ENCODE data around the gene PPP1R3F.

PPP1R3F gene, protein sequence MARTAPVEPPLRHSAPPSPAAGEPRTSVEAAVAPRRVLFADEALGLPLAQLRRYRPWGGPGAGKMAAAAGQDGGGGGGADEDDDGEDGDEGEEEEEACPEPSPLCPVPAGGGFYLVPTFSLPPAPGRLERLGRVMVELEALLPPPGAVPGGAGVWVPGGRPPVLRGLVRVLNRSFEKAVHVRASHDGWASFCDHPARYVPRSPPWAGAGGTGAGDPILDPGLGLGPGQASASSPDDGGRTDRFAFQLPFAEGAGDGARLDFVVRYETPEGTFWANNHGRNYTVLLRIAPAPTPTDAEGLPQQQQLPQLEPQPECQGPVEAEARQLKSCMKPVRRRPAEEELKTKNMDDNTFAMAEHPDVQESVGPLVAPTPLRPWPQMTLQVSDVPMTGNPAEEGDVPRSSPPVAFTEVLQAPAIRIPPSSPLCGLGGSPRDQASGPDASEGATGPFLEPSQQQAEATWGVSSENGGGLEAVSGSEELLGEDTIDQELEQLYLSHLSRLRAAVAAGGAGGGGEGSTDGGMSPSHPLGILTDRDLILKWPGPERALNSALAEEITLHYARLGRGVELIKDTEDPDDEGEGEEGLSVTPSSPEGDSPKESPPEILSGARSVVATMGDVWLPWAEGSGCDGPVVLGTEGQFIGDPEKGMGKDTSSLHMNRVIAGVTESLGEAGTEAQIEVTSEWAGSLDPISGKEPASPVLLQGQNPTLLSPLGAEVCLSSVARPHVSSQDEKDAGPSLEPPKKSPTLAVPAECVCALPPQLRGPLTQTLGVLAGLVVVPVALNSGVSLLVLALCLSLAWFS

GRCh38 chrX:49269767-49270248 is at the start of gene PPP1R3F:
PPP1R3F (plus strand) TSS chrX:49269793; CDS start chrX:49269870, 77 bp downstream.
- DNase-seq (ENCODE audit: low read depth in 3 of 3): no peak

- no peak for DNase-seq (ENCODE audit: low read depth in 3 of 3)
Measured at GRCh38 chrX:49220100-49220499, 49.5 kb upstream of the PPP1R3F start.

DNA sequence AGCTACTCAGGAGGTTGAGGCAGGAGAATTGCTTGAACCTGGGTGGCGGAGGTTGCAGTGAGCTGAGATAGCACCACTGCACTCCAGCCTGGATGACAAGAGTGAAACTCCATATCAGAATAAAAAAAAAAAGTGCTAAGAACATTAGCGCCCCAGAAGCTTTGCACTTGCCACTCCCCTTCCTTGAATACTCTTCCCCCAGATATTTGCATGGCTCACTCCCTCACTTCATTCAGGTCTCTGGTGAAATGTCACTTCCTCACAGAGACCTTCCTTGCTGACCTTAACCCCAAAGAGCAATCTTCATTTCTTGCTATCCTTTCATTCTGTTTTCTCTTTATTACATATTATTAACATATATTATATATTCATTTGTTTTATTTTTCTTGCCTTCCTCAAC is 47.7 kb upstream of the PPP1R3F start:
- DNase-seq (ENCODE audit: low read depth in 3 of 3): no peak

- DNase-seq (ENCODE audit: low read depth in 3 of 3): no peak
Measured at GRCh38 chrX:49225858-49226257, 43.7 kb upstream of the PPP1R3F start.

- no peak for DNase-seq (ENCODE audit: low read depth in 3 of 3)
Measured at GRCh38 chrX:49226946-49227345, 42.6 kb upstream of the PPP1R3F start.

DNA sequence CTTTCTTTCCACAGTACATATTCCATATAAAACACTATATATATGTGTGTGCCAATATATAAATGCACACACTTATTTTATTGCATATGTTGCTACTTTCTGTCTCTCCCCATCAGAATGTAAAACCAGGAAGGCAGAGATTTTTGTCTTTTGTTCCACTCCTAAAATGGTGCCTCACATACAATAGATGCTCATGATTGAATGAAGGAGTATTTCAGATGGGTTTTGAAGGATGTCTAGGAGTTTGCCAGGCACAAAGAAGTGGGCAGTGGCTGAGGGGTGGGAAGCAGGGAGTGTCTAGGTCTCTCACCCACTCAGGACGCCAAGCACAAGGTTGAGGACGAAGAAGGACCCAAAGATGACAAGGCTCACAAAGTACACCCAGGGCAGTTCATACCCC is 41.9 kb upstream of the PPP1R3F start:
- DNase-seq (ENCODE audit: low read depth in 3 of 3): no peak

- DNase-seq (ENCODE audit: low read depth in 3 of 3): no peak
Measured at GRCh38 chrX:49228185-49228584, 41.4 kb upstream of the PPP1R3F start.

GRCh38 chrX:49230500-49231232 is 38.9 kb upstream of the PPP1R3F start:
- peak; percentile 26 to 68 (median 44) for DNase-seq (ENCODE audit: low read depth in 3 of 3)

DNA sequence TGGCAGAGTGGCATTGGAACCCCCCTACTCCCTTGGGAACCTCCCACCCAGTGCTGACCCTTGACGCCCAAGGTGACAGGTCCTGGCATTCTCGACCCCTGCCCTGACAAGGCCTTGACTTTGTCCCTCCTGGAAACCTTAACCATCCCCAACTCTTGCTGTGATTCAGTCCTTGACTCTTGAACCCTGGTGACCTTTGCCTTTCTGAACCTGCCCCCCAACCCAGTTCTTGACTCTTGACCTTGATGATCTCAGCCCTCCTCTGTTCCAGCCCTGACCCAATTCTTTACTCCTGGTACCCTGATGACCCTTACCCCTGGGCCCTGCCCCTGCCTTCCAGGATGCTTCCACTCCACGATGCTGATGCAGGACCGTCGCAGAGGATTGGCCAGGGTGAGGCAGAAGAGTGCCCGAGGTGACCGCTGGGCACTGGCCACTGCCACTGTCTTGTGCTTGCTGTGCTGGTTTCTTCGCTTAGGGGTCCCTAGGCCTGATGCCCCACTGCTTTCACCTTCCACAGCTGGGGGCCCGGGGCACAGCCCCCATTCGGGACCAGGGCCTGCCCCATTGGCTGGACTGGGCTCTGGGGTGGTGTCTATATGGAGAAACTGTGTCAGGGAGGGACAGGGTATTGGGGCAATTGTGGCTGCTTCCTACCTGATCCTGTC is 38.1 kb upstream of the PPP1R3F start:
- DNase-seq (ENCODE audit: low read depth in 3 of 3): no peak

DNA sequence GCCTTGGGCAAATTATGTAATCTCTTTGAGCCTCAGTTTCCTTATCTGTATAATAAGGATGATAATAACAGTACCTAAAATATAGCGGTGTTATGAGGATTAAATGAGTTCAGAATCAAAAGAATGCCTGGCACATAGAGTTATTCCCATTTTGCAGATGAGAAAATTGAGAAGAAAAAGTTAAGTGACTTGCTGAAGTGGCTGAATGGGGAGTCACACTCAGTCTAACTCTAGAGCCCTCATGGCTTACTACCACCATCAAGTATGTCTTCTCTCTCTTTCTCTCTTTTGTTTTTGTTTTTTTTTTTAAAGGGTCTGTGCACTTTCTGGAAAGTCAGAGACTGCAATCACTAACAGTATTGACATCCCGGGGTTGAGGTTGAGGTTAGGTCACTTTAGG is 37.1 kb upstream of the PPP1R3F start:
- no peak for DNase-seq (ENCODE audit: low read depth in 3 of 3)

GRCh38 chrX:49233176-49233575 is 36.4 kb upstream of the PPP1R3F start, which contains the start of gene CACNA1F:
CACNA1F (minus strand) TSS chrX:49233340; CDS start chrX:49233309, 31 bp downstream.
- no peak for DNase-seq (ENCODE audit: low read depth in 3 of 3)

- DNase-seq (ENCODE audit: low read depth in 3 of 3): no peak
Measured at GRCh38 chrX:49233887-49234555, 35.6 kb upstream of the PPP1R3F start.

GRCh38 chrX:49237060-49237459 is 32.5 kb upstream of the PPP1R3F start:
- no peak for DNase-seq (ENCODE audit: low read depth in 3 of 3)

DNA sequence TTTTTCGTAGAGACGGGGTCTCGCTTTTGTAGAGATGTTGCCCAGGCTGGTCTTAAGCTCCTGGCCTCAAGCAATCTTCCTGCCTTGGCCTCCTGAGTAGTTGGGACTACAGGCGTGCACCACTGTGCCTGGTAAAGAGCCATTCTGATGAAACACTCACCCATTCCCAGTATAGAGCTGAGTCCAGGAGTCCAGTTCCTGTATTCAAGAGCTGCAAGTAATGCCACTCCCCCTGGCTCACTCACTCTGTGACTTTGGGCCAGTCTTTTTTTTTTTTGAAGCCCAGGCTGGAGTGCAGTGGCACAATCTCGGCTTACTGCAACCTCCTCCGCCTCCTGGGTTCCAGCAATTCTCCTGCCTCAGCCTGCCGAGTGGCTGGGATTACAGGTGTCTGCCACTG is 30.9 kb upstream of the PPP1R3F start:
- DNase-seq (ENCODE audit: low read depth in 3 of 3): no peak

DNA sequence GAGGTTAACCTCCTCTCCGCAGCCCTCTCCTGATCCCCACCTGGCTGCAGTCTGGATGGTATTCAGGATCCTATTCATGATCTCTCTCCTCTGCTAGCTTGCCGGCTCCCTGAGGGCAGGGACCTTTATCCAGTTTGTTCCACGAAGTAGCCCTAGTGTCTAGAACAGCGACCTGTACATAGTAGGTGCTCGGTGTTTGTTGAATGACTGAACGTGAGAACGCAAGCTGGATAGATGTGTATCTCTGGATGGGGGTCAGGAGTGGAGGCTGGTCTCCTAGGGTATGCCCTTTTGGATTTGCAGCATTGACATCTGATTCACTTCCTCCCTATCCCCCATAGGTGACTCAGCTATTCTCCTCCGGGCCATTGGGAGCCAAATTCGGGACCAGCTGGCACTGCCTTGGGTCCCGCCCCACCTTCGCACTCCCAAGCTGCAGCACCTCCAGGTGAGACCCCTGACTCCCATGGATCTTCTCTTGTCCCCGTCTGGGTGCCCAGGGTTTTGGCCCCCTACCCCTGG is 27.0 kb upstream of the PPP1R3F start:
- no peak for DNase-seq (ENCODE audit: low read depth in 3 of 3)

GRCh38 chrX:49243166-49243565 is 26.4 kb upstream of the PPP1R3F start:
- DNase-seq (ENCODE audit: low read depth in 3 of 3): no peak

GRCh38 chrX:49244207-49244606 is 25.4 kb upstream of the PPP1R3F start:
- no peak for DNase-seq (ENCODE audit: low read depth in 3 of 3)

GRCh38 chrX:49246541-49246940 is 23.1 kb upstream of the PPP1R3F start:
- DNase-seq (ENCODE audit: low read depth in 3 of 3): no peak

GRCh38 chrX:49247346-49247745 is 22.2 kb upstream of the PPP1R3F start:
- DNase-seq (ENCODE audit: low read depth in 3 of 3): no peak

DNA sequence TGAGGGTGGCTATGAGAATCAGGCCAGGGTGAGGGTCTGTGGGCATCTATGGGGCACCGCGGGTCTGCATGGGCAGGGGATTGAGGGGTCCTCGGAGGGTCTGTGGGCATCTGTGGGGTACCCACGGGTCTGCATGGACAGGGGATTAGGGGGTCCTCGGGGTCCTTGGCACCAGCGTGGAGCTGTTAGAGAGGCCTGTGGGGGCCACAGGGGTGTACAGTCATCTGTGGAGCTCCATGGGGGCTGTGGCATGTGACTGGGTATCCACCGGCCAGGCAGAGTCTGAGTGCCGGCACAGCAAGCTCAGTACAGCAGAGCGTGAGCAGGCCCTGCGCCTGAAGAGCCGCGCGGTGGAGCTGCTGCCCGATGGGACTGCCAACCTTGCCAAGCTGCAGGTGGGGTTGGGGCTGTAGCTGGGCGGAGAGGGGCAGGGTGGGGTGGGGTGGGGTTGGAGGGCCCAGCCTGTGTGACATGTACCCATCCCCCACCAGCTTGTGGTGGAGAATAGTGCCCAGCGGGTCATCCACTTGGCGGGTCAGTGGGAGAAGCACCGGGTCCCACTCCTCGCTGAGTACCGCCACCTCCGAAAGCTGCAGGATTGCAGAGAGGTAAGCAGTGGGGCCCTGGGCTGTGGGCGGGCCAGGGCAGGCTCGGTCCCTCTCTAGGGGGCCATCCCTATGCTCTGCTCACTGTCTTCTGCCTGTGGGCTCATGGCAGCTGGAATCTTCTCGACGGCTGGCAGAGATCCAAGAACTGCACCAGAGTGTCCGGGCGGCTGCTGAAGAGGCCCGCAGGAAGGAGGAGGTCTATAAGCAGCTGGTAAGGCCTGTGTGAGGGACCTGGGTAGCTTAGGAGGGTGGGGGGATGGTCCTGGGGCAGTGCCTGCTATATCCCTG is 21.4 kb upstream of the PPP1R3F start:
- DNase-seq (ENCODE audit: low read depth in 3 of 3): no peak

All from stimulated activated CD4-positive, alpha-beta T cell treated with anti-CD3 and anti-CD28 coated beads, TNF-alpha, amount 100 ng/mL, for 48 hours (primary cell).